ENCODE measurements around the gene SYNJ2BP.
A peak's percentile ranks its signal among the peaks of the same experiment; 100 is the strongest.
"Not testable (repeated sequence)": the region's sequence is repeated elsewhere in the genome, so short reads cannot be mapped to it uniquely, and the experiment has no call there.

SYNJ2BP gene

GRCh38 chr14:70416725-70417349, at the start of gene SYNJ2BP:
Gene SYNJ2BP, minus strand, starts transcription at chr14:70417090. Its CDS starts 127 bp downstream, at chr14:70416963.
- DNase-seq, result peak; percentile 1 to 27

GRCh38 chr14:70454731-70455130, 37.8 kb upstream of the SYNJ2BP start:
- no peak for DNase-seq

DNA sequence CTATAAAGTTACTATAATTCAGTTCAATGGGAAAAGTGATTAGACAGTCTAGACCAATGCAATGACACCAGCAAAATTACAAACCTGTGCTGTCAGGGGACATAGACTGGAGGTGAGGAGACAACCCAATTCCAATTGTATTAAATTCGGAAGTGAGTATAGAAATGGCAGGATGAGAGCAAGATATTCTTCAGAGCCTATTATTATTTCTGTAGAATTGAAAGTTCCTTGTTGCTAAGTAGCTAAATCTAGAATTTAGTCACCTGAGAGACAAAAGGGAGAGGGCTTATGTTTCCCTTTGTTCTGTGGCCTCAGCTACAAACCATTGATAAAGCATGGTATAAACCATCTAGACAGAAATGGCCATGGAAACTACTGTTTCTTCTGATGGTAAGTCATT, 35.0 kb upstream of the SYNJ2BP start, which contains the start of gene ADAM21:
ADAM21 (plus strand) TSS at position 301 of the 400 bp plus-strand sequence. CDS start 5,326 bp downstream, outside the sequence.
- DNase-seq, result no peak

GRCh38 chr14:70448633-70449340, 31.9 kb upstream of the SYNJ2BP start:
- no peak for DNase-seq

DNA sequence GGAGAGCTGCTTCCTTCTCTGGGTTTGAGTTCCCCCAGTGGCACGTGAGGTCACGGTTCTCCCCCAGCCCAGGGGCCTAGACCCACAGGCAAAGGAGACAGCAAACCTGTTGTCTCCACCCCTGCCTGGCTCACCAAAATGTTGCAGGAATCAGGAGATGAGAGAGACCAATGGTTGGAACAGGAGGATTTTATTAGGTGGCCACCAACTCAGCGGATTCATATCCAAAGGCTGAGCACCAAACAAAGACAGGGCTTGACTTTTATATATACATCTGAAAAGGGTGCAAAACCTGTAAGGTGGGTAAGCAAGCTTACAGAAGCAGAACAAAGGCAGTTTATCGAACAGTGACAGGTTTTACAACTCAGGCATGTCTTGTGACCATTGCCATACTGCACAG, 25.9 kb upstream of the SYNJ2BP start:
- DNase-seq, result no peak

- DNase-seq, result no peak
Observed at GRCh38 chr14:70441641-70442040, 24.8 kb upstream of the SYNJ2BP start.

GRCh38 chr14:70436867-70437266, 20.0 kb upstream of the SYNJ2BP start:
- DNase-seq, result no peak

DNA sequence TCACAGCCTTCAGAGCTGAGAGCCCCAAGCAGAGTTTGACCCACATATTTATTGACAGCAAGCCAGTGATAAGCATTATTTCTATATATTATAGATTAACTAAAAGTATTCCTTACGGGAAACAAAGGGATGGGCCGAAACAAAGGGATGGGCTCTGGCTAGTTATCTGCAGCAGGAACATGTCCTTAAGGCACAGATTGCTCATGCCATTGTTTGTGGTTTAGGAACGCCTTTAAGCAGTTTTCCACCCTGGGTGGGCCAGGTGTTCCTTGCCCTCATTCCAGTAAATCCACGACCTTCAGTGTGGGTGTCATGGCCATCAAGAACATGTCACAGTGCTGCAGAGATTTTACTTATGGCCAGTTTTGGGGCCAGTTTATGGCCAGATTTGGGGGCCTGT, 9.7 kb upstream of the SYNJ2BP start:
- not testable (repeated sequence) for DNase-seq

GRCh38 chr14:70425354-70425753, 8.5 kb upstream of the SYNJ2BP start:
- DNase-seq, result no peak

- DNase-seq, result no peak
Observed at GRCh38 chr14:70422538-70422937, 5.6 kb upstream of the SYNJ2BP start.

- DNase-seq, result not testable (repeated sequence)
Observed at GRCh38 chr14:70419270-70419931, 2.5 kb upstream of the SYNJ2BP start.

- no peak for DNase-seq
Observed at GRCh38 chr14:70416338-70416724, 559 bp downstream of the SYNJ2BP start.

DNA sequence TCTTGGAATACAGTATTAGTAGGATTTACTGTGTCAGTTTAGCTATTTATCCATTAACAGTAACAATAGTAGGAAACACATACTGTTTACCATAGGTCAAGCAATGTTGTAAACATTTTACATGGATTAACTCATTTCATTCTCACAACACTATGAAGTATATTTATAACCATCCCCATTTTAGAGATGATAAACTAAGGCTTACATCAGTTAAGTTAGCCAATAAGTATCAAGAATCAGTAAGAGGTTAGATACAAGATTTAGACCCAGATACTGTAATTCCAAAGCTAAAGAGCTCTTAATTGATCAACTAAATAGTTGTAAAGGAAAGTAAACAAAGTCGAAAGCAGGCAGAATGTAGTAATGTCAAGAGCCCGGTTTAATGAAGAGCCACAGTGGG, 1.1 kb downstream of the SYNJ2BP start:
- DNase-seq, result no peak

- no peak for DNase-seq
Observed at GRCh38 chr14:70407621-70408020, 9.3 kb downstream of the SYNJ2BP start.

- not testable (repeated sequence) for DNase-seq
Observed at GRCh38 chr14:70406216-70406615, 10.7 kb downstream of the SYNJ2BP start.

- not testable (repeated sequence) for DNase-seq
Observed at GRCh38 chr14:70403335-70403734, 13.6 kb downstream of the SYNJ2BP start.

- DNase-seq, result no peak
Observed at GRCh38 chr14:70401643-70402042, 15.2 kb downstream of the SYNJ2BP start.

- no peak for DNase-seq
Observed at GRCh38 chr14:70398706-70399431, 18.0 kb downstream of the SYNJ2BP start.

- no peak for DNase-seq
Observed at GRCh38 chr14:70398280-70398679, 18.6 kb downstream of the SYNJ2BP start.

GRCh38 chr14:70397746-70398145, 19.1 kb downstream of the SYNJ2BP start:
- DNase-seq, result no peak

- DNase-seq, result no peak
Observed at GRCh38 chr14:70394674-70395306, 22.1 kb downstream of the SYNJ2BP start.

DNA sequence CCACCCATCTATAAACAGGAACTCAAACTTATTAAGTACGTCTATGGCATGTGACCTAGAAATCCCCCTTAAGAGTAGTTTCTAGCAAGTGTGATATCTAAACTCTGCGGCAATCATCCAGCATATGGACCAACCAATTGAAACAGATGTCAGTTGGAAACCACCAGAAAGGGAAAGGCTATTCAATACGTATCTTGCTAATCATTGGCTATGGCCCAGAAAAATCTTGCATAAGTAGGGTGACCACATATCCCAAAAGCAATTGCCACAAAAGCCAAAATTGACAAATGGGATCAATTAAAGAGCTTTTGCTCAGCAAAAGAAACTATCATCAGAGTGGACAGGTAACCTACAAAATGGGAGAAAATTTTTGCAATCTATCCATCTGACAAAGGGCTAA, 24.2 kb downstream of the SYNJ2BP start:
- no peak for DNase-seq

Measured in bone marrow (tissue), 2 donors.